ENCODE data around the gene PRDM16.

GRCh38 chr1:3412376-3412775 lies 343.4 kb downstream of the PRDM16 start:
- TF ChIP-seq CTCF (IDR thresholded peaks at IDR 0.05): no peak
- TF ChIP-seq POLR2A (IDR thresholded peaks at IDR 0.05): no peak
